Panc1 (cell line): ENCODE data around the gene FOS. TPM values are rescaled to one million over a fixed set of nuclear protein-coding genes. Genes with fewer than 3 reads are reported as not detected.

Source experiments
- ATAC-seq: fragments of 200-7000 bp; cut with Tn5 transposase; 2 replicates; pipeline ENCODE4 v1.9.1; 2020; ENCODE audit warnings: mild to moderate bottlenecking, moderate library complexity
- BruUV-seq: library from RNA; stranded (reverse); fragments of 400-500 nt; replicated peaks from 2 replicates; lab custom pipeline; 2021; lab: Mats Ljungman, UMichigan
- CTCF ChIA-PET: fragments of 300-600 bp; sonication (Branson Sonifier 250); formaldehyde crosslinking; loops from one replicate; lab custom pipeline; 2022; ENCODE audit warnings: antibody characterized with exemption; lab: Charles Lee
- POLR2A ChIA-PET: fragments of 300-600 bp; sonication (Branson Sonifier 250); formaldehyde crosslinking; loops from one replicate; lab custom pipeline; 2022; ENCODE audit warnings: antibody characterized with exemption; lab: Charles Lee
- DNase-seq: peaks from one replicate; pipeline ENCODE4 v3.0.0-alpha.2; 2010; ENCODE audit warnings: low read depth, low spot score
- H3K27ac ChIP-seq: 2 replicates; pipeline ENCODE4 v1.5.1; 2011; ENCODE audit warnings: mild to moderate bottlenecking, low read length, inconsistent platforms
- H3K27me3 ChIP-seq: fragments of 200-500 bp; sonication (Bioruptor generic); 2 replicates; pipeline ENCODE4 v1.6.0; 2014; ENCODE audit warnings: low read length, inconsistent platforms; ENCODE audit not compliant: control insufficient read depth, insufficient read depth
- H3K36me3 ChIP-seq: fragments of 200-500 bp; sonication (Bioruptor generic); 2 replicates; pipeline ENCODE4 v1.5.1; 2014; ENCODE audit warnings: inconsistent platforms, mild to moderate bottlenecking, low read length, moderate library complexity; ENCODE audit not compliant: control insufficient read depth, insufficient read depth
- H3K4me1 ChIP-seq: 2 replicates; pipeline ENCODE4 v1.5.1; 2011; ENCODE audit warnings: inconsistent platforms, mild to moderate bottlenecking, low read length, moderate library complexity; ENCODE audit not compliant: control insufficient read depth, insufficient read depth
- H3K4me3 ChIP-seq, 2 experiments: 2 replicates each; pipeline ENCODE4 v1.5.1; 2011 to 2012; ENCODE audit warnings: low read depth in 2 of 2, low read length in 2 of 2, mild to moderate bottlenecking in 2 of 2, inconsistent platforms in 1 of 2, moderate library complexity in 1 of 2
- H3K9me3 ChIP-seq: fragments of 200-500 bp; sonication (Bioruptor generic); 2 replicates; pipeline ENCODE4 v1.5.1; 2014; ENCODE audit warnings: low read depth, mild to moderate bottlenecking, inconsistent platforms, low read length, moderate library complexity; ENCODE audit not compliant: control insufficient read depth, insufficient read depth
- POLR2AphosphoS5 ChIP-seq: IDR thresholded peaks from 2 replicates; pipeline ENCODE4 v1.6.1; 2012; ENCODE audit warnings: mild to moderate bottlenecking, low read depth, low read length, moderate library complexity
- SIN3A ChIP-seq: IDR thresholded peaks from 2 replicates; pipeline ENCODE4 v1.6.1; 2012; ENCODE audit warnings: low read depth, mild to moderate bottlenecking, low read length, moderate library complexity, borderline replicate concordance; ENCODE audit not compliant: insufficient read depth
- TCF7L2 ChIP-seq: IDR thresholded peaks from 2 replicates; pipeline ENCODE4 v1.6.1; 2011; ENCODE audit warnings: mild to moderate bottlenecking, low read depth, low read length, inconsistent platforms
- in situ Hi-C: cut with HindIII; loops from 2 replicates; pipeline ENCODE4 v1.10.0; 2016; ENCODE audit warnings: low sequenced_read_pairs, low pct_unique_long_range_greater_than_20kb
- intact Hi-C: fragments of 100-400 bp; cut with micrococcal nuclease; formaldehyde crosslinking; loops from one replicate; pipeline ENCODE4 v1.10.0; 2022; ENCODE audit not compliant: unreplicated experiment
- total RNA-seq: library from RNA; stranded (reverse); gene quantifications from one replicate; pipeline ENCODE4 v1.2.1, GENCODE V29; 2021; ENCODE audit not compliant: unreplicated experiment
- TF ChIP-seq, protein P1 (sequence below), 2 experiments: IDR thresholded peaks; 2 replicates each; pipeline ENCODE4 v1.6.1; 2011 to 2012; ENCODE audit warnings: low read depth in 2 of 2, control low read depth in 1 of 2, low read length in 1 of 2, mild to moderate bottlenecking in 1 of 2, moderate library complexity in 1 of 2; ENCODE audit not compliant: insufficient read depth in 1 of 2
- TF ChIP-seq, protein P2 (sequence below): fragments of 450-650 bp; IDR thresholded peaks from 2 replicates; pipeline ENCODE4 v1.5.1; 2017; ENCODE audit warnings: mild to moderate bottlenecking

Gene FOS
- total RNA-seq, 1 experiment from 2014 or later, result 26.8 TPM

DNA sequence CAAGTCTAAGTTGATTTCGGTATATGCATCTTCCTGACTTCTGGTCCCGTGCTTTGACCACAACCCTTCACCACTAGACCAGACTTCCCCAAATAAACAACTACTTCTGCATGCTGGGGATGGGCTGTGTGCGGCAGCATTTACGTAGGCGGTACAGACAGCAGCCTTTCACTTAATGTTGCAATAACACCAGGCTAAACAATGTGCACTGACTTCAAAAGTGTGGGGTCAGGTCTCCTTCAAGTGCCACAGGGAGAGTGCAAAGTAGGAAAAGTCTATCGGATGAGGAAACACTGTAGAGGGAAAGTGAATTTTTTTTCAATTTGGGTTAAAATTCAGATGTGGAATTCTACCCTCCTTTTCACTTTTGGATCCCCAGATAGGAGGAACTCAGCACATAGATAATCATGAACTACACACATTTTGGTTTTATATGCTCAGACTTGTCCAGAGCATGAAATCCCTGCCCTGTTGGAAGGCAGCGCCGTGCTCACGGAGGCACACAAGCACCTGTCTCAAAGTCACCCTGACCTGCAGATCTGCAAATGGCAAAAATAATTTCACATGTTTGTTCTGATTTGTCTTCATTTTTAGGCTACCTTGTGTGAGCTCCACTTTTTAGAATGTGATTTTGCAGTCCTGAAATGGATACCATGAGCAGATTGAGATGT is 3.6 kb upstream of the FOS start:
- in situ Hi-C loops (no loop called here), intact Hi-C loops (no loop called here)
- no peak overlapping the region for H3K27ac ChIP-seq
- no TSS peak for BruUV-seq
- POLR2A ChIA-PET, result no interaction called here
- TF ChIP-seq, protein P1, sequence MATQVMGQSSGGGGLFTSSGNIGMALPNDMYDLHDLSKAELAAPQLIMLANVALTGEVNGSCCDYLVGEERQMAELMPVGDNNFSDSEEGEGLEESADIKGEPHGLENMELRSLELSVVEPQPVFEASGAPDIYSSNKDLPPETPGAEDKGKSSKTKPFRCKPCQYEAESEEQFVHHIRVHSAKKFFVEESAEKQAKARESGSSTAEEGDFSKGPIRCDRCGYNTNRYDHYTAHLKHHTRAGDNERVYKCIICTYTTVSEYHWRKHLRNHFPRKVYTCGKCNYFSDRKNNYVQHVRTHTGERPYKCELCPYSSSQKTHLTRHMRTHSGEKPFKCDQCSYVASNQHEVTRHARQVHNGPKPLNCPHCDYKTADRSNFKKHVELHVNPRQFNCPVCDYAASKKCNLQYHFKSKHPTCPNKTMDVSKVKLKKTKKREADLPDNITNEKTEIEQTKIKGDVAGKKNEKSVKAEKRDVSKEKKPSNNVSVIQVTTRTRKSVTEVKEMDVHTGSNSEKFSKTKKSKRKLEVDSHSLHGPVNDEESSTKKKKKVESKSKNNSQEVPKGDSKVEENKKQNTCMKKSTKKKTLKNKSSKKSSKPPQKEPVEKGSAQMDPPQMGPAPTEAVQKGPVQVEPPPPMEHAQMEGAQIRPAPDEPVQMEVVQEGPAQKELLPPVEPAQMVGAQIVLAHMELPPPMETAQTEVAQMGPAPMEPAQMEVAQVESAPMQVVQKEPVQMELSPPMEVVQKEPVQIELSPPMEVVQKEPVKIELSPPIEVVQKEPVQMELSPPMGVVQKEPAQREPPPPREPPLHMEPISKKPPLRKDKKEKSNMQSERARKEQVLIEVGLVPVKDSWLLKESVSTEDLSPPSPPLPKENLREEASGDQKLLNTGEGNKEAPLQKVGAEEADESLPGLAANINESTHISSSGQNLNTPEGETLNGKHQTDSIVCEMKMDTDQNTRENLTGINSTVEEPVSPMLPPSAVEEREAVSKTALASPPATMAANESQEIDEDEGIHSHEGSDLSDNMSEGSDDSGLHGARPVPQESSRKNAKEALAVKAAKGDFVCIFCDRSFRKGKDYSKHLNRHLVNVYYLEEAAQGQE (IDR thresholded peaks at IDR 0.05; ENCODE audit: insufficient read depth in 1 of 2, low read depth in 2 of 2, low read length in 1 of 2), result no peak
- H3K4me3 ChIP-seq, result no peak overlapping the region
- CTCF ChIA-PET, result no interaction called here
- no peak for ATAC-seq
- peaks cover 6% of the 10 kb centered on the region; the same call in 1 of the 2 replicates for H3K36me3 ChIP-seq
- no peaks in the 10 kb centered on the region for H3K9me3 ChIP-seq
- no peaks in the 10 kb centered on the region for H3K4me1 ChIP-seq
- no peak for DNase-seq
- no peaks in the 10 kb centered on the region for H3K27me3 ChIP-seq

DNA sequence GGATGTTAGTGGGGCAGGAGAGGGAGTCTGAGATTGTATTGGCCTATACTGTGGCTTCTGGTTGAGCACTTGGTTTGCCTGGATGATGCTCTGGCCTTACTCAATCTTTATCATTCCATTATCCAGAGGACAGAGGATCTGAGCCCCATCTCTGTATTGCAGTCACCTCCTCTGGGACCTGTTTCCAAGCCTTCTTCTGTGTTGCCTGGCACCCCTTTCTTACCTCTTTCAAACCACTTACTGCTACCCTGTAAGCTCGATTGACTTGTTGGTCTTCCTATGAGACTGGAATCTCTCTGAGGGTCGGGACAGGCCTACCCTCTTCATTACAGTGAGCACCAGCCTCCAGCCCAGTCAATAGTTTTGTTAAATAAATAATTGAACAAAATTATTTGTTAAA is 3.0 kb upstream of the FOS start:
- ChIA-PET CTCF (no interaction called here), POLR2A (interaction anchor here (0.9 kb wide), 1 partner anchor 9 kb away, joined by 3 read pairs; no protein-coding TSS in a partner anchor)
- ATAC-seq, result no peak
- Histone ChIP-seq H3K4me1 (no peaks in the 10 kb centered on the region), H3K9me3 (no peaks in the 10 kb centered on the region), H3K4me3 (no peak overlapping the region), H3K36me3 (peaks cover 6% of the 10 kb centered on the region; the same call in 1 of the 2 replicates), H3K27me3 (no peaks in the 10 kb centered on the region), H3K27ac (no peak overlapping the region)
- TF ChIP-seq, protein P2, sequence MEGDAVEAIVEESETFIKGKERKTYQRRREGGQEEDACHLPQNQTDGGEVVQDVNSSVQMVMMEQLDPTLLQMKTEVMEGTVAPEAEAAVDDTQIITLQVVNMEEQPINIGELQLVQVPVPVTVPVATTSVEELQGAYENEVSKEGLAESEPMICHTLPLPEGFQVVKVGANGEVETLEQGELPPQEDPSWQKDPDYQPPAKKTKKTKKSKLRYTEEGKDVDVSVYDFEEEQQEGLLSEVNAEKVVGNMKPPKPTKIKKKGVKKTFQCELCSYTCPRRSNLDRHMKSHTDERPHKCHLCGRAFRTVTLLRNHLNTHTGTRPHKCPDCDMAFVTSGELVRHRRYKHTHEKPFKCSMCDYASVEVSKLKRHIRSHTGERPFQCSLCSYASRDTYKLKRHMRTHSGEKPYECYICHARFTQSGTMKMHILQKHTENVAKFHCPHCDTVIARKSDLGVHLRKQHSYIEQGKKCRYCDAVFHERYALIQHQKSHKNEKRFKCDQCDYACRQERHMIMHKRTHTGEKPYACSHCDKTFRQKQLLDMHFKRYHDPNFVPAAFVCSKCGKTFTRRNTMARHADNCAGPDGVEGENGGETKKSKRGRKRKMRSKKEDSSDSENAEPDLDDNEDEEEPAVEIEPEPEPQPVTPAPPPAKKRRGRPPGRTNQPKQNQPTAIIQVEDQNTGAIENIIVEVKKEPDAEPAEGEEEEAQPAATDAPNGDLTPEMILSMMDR, result no peak
- TF ChIP-seq SIN3A (no peak), POLR2AphosphoS5 (no peak), TCF7L2 (no peak)
- TF ChIP-seq, protein P1 (IDR thresholded peaks at IDR 0.05; ENCODE audit: insufficient read depth in 1 of 2, low read depth in 2 of 2, low read length in 1 of 2), result no peak
- intact Hi-C loops (no loop called here), in situ Hi-C loops (no loop called here)
- BruUV-seq, result no TSS peak
- no peak for DNase-seq
